ENCODE data around the gene OASL.

GRCh38 chr12:120980800-120981368, 58.2 kb downstream of the OASL start:
- TF ChIP-seq CEBPB (IDR thresholded peaks at IDR 0.05) (no peak), REST (IDR thresholded peaks at IDR 0.05; ENCODE audit: low read depth) (no peak)
